BJ (cell line): ENCODE measurements around the gene ELAVL1. TPM values are rescaled to one million over a fixed set of nuclear protein-coding genes. Genes with fewer than 3 reads are reported as not detected.

Experiments
- CTCF ChIA-PET: fragments of 350-600 bp; formaldehyde crosslinking; extraction: SDS; loops from one replicate; lab custom pipeline; 2021; ENCODE audit warnings: antibody characterized with exemption, inconsistent platforms; lab: Yijun Ruan, JAX
- POLR2A ChIA-PET: fragments of 300-600 bp; sonication (Branson Sonifier 250); formaldehyde crosslinking; extraction: SDS; loops from one replicate; lab custom pipeline; 2021; ENCODE audit warnings: antibody characterized with exemption; lab: Charles Lee
- DNase-seq: peaks from one replicate; pipeline ENCODE4 v3.0.0-alpha.2; 2011; ENCODE audit warnings: low read depth
- H3K27me3 ChIP-seq: 2 replicates; pipeline ENCODE4 v1.6.0; 2011; ENCODE audit warnings: low read length; ENCODE audit not compliant: control insufficient read depth, insufficient read depth
- H3K36me3 ChIP-seq: 2 replicates; pipeline ENCODE4 v1.5.1; 2011; ENCODE audit warnings: low read length; ENCODE audit not compliant: control insufficient read depth, insufficient read depth
- H3K4me3 ChIP-seq: 2 replicates; pipeline ENCODE4 v1.5.1; 2011; ENCODE audit warnings: low read depth, mild to moderate bottlenecking, control low read depth, low read length
- polyA plus RNA-seq: library from polyadenylated mRNA; depleted of rRNA; stranded (reverse); fragments of >200 nt; gene quantifications from 2 replicates; pipeline ENCODE4 v1.2.3, GENCODE V29; 2011
- TF ChIP-seq, protein P1 (sequence below): IDR thresholded peaks from 2 replicates; pipeline ENCODE4 v1.5.1; 2011; ENCODE audit warnings: low read depth, mild to moderate bottlenecking, control low read depth, inconsistent platforms, low read length, moderate library complexity; ENCODE audit not compliant: insufficient read depth

Gene ELAVL1
- polyA plus RNA-seq, 1 experiment = 41.2 TPM

DNA sequence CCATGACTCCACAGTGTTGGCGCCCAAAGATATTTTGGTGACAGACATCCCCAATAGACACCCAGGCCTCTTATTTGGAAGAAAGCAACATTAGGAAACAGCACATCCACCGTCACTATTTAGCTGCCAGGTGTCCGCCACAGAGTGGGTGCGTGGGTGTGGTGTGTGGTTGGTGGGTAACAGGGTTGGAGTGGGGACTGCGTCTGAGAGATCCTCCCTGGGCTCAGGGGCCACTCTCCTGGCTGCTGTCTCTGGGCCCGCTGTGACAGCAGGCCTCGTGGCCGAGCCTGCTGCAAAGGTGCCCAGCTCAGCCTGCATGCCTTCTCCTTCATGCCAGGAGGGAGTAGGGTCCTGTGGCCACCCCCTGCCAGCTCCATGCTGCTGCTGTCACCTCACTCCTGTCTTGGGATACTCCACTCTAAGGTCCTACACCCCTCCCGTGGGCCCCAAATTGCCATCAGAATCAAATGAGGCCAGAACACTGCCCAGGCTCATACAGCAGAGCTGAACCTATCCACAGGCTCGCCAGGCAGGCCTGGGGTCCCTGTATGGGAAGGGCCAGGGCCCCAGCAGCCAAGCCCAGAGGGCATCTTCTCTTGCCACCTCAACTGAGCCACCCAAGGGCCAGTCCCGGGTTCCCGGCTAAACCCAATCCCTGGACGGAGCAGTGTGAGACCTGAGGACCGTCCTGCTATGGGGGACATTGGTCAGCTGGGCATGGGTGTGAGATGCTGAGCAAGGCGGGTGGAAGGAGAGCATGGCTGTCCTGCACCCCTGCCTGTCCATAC lies 37.2 kb downstream of the ELAVL1 start:
- ChIA-PET POLR2A (no interaction called here), CTCF (interaction anchor here (3.4 to 13.0 kb wide), 2 partner anchors 8 to 35 kb away, joined by 16 to 98 read pairs; partner anchors contain the start of gene ELAVL1)
- Histone ChIP-seq H3K27me3 (no peaks in the 10 kb centered on the region), H3K4me3 (no peak overlapping the region), H3K36me3 (peaks cover 22% of the 10 kb centered on the region)
- no peak for DNase-seq
- TF ChIP-seq, protein P1, sequence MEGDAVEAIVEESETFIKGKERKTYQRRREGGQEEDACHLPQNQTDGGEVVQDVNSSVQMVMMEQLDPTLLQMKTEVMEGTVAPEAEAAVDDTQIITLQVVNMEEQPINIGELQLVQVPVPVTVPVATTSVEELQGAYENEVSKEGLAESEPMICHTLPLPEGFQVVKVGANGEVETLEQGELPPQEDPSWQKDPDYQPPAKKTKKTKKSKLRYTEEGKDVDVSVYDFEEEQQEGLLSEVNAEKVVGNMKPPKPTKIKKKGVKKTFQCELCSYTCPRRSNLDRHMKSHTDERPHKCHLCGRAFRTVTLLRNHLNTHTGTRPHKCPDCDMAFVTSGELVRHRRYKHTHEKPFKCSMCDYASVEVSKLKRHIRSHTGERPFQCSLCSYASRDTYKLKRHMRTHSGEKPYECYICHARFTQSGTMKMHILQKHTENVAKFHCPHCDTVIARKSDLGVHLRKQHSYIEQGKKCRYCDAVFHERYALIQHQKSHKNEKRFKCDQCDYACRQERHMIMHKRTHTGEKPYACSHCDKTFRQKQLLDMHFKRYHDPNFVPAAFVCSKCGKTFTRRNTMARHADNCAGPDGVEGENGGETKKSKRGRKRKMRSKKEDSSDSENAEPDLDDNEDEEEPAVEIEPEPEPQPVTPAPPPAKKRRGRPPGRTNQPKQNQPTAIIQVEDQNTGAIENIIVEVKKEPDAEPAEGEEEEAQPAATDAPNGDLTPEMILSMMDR = no peak

DNA sequence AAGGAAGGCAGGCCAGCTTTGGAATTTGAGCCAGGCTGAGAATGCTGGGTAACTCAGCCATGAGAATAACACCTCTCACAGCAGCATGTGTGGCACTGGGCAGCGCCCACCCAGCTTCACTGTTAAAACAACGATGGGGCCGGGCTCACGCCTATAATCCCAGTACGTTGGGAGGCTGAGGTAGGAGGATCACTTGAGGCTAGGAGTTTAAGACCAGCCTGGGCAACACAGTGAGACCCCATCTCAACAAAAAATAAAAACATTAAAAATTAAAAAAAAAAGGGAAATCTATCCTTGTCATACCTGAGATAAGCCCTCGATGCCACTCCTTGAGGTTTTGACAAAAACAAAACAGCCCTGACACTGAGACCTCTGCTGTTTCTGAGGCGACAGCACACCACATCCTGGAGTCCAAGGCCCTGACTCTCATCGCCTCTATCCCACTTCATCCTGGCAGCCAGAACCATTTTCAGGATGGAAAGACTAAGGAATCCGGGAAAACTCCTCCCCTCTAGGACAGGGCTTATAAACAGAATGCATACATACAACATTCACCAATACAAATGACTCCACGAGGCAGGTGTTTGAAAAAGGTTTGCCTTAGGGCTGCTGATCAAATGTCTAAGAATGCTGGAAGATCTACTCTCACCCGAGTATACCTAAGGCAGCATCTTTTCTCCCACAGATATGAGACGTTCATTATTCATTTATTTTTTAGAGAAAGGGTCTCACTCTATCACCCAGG lies 39.3 kb downstream of the ELAVL1 start:
- no peak for DNase-seq
- POLR2A ChIA-PET = no interaction called here

DNA sequence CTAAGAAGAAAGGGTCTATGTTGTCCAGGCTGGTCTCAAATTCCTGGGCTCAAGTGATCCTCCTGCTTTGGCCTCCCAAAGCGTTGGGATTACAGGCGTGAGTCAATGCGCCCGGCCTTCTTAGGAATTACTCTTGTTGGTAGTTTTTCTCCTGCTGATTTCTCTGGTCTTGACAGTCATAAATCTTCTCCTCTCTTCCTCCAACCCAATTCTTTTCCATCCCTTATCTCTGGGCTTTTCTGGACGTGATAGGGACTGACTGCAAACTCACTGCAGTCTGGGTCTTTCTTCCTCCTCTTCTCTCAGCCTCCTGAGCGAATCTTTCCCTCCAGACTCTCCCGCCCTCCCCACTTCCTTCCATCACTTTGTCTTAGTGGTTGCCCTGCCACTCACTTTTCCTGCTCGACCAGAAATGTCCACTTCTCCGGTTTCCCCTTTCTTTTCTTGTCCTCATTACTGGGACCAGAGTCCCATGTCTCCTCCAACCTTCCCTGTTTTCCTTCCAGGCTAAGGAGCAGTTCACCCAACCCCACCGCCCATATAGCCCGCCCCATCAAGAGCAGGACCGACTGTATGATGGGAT lies 40.1 kb downstream of the ELAVL1 start:
- peaks cover 22% of the 10 kb centered on the region for H3K36me3 ChIP-seq
- H3K4me3 ChIP-seq = no peak overlapping the region
- ChIA-PET CTCF (interaction anchor here (1.7 kb wide), 1 partner anchor 21 kb away, joined by 4 read pairs; no protein-coding TSS in a partner anchor), POLR2A (no interaction called here)
- TF ChIP-seq, protein P1 = no peak
- no peaks in the 10 kb centered on the region for H3K27me3 ChIP-seq
- DNase-seq = no peak

More for the DNA sequence above, 39.3 kb downstream of the ELAVL1 start:
- CTCF ChIA-PET = interaction anchor here (13.0 kb wide), 1 partner anchor 37 kb away, joined by 98 read pairs; the partner anchor contains the start of gene ELAVL1
- Histone ChIP-seq H3K4me3 (no peak overlapping the region), H3K36me3 (peaks cover 22% of the 10 kb centered on the region), H3K27me3 (no peaks in the 10 kb centered on the region)
- TF ChIP-seq, protein P1 = no peak

DNA sequence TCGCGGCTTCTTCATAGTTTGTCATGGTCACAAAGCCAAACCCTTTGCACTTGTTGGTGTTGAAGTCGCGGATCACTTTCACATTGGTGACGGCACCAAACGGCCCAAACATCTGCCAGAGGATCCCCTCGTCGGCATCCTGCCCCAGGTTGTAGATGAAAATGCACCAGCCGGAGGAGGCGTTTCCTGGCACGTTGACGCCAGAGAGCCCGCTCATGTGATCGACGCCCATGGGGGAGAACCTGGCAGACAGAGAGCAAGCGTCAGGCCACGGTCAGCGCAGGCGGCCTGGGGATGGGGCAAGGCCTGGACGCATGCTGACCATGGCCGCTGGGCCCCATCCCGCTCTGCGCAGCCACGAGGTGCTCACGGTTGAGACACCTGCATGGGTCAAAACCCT lies 41.9 kb downstream of the ELAVL1 start:
- TF ChIP-seq, protein P1 = no peak
- ChIA-PET POLR2A (no interaction called here), CTCF (no interaction called here)
- Histone ChIP-seq H3K36me3 (peaks cover 17% of the 10 kb centered on the region), H3K27me3 (no peaks in the 10 kb centered on the region), H3K4me3 (no peak overlapping the region)
- DNase-seq = no peak
